Measurements from ENCODE around the gene DGCR2.

DNA sequence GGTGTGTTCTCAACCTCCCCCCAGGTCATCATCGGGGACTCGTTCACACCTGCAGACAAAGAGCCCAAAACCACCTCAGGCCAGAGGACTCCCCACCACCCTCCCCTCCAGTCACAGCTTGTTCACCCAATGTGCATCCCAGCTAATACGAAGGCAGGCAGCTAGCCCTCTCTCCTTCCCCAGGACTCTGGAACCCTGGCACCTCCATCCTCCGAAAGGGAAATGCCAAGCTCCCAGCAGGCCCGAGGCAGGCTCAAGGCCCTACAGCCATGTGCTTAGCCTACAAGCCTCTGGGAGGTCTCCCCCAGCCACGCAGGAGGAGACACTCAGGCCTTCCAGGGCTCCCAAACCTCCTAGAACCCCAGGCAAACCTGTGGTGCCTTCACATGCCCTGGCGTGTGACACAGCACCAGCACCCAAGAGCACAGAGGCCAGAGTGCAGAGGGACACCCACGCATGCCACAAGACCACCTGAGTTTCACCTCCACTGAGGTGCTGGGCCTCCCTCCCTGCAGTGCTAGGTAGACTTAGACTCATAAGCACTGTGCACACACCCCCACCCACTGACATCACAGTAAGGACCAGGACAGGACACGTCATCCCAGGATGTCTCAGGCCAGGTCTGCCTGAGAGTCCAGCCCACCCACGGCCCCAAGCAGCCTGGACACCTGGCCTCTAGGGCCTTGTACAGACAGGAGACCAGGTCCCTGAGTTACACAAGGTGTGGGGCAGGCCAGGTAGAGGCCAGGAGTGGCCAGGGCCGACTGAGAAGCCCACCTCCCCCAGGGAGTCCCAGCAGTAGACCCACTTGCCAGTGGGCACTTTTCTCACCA lies 15.4 kb upstream of the DGCR2 start:
- TF ChIP-seq CTCF (IDR thresholded peaks at IDR 0.05 in 8 of 11, conservative IDR thresholded peaks at IDR 0.05 in 3 of 11) (no peak), POLR2A (IDR thresholded peaks at IDR 0.05) (no peak)

Data from spleen (tissue), 7 donors.